ENCODE data around the gene QTRT2. TPM values are rescaled to one million over a fixed set of nuclear protein-coding genes. Genes with fewer than 3 reads are reported as not detected.

QTRT2 gene
- polyA plus RNA-seq, 1 donor, result 10.4 TPM

- no peak for DNase-seq (ENCODE audit: low read depth)
Observed at GRCh38 chr3:114078126-114078525, 21.6 kb downstream of the QTRT2 start.

GRCh38 chr3:114079761-114080160 is 23.2 kb downstream of the QTRT2 start:
- no peak for DNase-seq (ENCODE audit: low read depth)

GRCh38 chr3:114080201-114080600 is 23.7 kb downstream of the QTRT2 start:
- no peak for DNase-seq (ENCODE audit: low read depth)

DNA sequence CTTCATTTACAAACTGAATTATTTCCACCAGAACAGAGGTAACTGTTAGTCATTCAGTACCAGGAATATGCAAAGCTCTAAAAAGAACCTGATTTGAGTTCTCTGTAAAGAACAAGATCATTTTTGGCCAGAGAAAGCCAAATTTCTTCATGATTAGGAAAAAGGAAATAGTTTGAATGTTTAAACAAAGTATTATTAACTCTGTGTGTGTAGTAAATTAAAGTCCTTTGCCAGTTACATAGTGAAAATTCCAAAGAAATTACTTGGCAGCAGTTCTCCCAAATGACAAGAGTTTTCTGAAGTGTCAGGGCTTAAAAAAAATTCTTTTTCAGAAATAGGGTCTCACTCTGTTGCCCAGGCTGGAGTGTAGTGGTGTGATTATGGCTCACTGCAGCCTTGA is 24.5 kb downstream of the QTRT2 start:
- no peak for DNase-seq (ENCODE audit: low read depth)

GRCh38 chr3:114083112-114083511 is 26.6 kb downstream of the QTRT2 start:
- no peak for DNase-seq (ENCODE audit: low read depth)

DNA sequence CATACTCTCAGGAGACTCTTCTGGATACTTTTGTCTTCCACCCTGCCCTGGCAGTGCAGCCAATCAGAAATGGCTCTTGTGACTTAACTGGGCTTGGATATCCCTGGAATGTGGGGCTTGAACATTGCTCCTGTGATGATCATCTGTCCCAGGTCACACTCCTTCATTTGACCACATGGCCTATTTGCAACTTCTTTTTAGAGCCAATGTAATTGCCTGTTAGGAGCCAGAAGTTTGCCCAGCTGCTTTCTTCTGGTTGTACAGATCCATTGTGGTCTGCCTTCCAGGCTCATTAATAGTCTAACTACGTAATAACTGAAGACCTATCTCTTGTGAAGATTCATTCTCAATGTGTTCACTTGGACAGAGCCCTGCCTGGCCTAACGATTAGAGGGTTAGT is 29.8 kb downstream of the QTRT2 start:
- no peak for DNase-seq (ENCODE audit: low read depth)

DNA sequence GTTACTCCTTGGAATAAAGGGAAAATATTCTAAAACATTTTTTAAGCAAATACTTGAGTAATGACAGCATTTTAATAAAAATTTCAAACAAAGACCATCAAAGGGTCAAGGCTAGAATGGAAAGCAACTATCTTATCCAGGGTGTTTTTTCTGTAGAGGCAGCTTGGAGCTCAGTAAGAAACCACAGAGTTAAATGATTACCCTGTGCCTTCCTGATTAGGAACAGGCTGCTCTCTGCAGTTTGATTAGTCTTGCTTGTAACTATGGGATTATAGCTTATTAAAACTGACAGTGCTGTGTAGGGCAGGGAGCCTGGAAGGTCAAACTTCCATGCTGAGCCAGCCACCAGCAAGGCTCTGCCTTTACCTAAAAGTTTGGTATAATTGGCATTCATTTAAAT is 33.1 kb downstream of the QTRT2 start:
- DNase-seq (ENCODE audit: low read depth), result no peak

- no peak for DNase-seq (ENCODE audit: low read depth)
Observed at GRCh38 chr3:114092151-114093015, 35.8 kb downstream of the QTRT2 start.

DNA sequence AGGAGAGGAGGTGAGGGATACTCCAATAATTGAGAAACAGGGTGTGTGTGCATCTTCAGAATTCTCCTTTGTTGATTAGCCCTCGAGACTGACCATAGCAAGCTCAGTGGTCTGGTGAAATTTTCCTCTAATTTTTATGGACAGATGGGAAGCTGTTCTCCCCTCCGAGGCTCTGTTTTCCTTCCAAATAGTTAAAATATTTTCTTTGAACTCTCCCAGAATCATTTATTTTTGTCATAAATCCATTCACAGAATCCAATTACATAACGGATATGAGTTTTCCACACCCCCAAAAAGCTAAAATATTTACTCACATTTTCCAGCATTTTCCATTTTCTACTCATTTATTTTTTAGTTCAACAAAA is 36.5 kb downstream of the QTRT2 start:
- DNase-seq (ENCODE audit: low read depth), result no peak

GRCh38 chr3:114093596-114093995 is 37.1 kb downstream of the QTRT2 start:
- DNase-seq (ENCODE audit: low read depth), result peak; percentile 4

- no peak for DNase-seq (ENCODE audit: low read depth)
Observed at GRCh38 chr3:114095796-114096195, 39.3 kb downstream of the QTRT2 start.

DNA sequence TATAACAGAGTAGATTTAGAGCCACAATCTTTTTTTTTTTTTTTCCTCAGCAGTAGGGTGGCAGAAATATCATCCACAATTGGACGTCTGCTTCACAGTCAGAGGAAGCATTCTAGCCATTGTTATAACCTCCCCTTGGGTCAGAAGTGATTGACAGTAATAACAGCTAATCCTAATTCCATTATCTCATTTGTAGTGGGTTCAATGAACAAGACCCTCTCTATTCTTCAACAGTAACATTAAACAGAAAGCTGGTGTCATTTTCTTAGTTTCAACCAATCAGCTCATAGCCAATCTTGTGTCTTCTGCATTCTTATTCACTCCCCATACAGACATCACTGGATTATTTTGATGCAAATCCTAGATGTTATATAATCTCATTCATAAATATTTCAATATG is 44.6 kb downstream of the QTRT2 start:
- no peak for DNase-seq (ENCODE audit: low read depth)

DNA sequence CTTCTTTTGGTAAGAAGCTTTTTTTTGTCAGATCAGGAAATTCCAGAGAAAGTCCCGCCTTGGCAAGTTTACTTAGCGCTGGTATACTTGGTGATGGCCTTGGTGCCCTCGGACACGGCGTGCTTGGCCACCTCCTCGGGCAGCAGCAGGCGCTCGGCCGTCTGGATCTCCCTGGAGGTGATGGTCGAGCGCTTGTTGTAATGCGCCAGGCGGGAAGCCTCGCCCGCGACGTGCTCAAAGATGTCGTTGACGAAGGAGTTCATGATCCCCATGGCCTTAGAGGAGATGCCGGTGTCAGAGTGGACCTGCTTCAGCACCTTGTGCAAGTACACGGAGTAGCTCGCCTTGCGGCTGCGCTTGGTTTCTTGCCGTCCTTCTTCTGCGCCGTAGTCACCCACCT is 46.6 kb downstream of the QTRT2 start:
- DNase-seq (ENCODE audit: low read depth), result no peak

DNA sequence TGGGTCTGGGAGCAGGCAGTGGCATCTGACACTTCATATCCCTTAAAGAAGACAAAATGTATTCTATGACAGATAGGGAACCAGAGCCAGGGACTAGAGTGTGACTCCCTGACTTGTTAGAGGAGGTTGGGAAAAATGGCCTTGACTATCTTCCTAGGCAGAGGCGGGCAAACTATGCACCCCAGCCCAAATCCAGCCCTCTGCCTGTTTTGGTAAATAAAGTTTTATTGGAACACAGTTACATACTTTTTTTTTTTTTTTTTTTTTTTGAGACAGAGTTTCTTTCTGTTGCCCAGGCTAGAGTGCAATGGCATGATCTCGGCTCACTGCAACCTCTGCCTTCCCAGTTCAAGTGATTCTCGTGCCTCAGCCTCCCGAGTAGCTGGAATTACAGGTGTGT is 47.3 kb downstream of the QTRT2 start:
- DNase-seq (ENCODE audit: low read depth), result no peak

- no peak for DNase-seq (ENCODE audit: low read depth)
Observed at GRCh38 chr3:114104414-114104813, 47.9 kb downstream of the QTRT2 start.

DNA sequence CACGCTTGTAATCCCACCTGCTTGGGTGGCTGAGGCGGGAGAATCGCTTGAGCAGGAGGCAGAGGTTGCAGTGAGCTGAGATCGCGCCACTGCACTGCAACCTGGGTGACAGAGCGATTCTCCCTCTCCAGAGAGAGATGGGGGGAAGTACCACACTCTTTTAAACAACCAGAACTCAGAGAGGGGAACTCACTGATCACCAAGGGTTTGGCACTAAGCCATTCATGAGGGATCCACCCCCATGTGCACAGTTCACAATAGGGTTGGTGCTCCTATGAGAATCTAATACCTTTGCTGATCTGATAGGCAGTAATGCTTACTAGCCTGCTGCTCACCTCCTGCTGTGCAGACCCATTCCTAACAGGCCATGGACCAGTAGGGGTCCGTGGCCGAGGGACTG is 51.6 kb downstream of the QTRT2 start:
- DNase-seq (ENCODE audit: low read depth), result no peak

DNA sequence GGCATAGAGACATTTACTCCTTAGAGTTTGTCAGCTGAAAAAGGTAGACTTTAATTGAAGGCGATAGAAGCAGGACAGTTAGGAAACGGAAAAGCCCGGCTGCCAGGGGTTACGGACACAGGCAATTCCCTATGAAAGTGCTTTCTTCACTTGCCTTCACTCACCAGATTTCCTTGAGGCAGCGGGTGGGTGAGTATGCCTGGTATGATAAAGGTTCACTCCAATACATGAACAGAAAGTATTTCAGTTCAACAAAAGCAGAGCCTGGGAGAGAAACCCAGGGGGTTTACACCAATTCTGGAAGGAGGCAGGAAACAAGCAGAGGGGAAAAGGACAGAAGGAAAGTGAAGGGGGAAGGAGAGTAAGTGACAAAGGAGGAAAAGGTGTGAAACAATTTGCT is 53.9 kb downstream of the QTRT2 start:
- no peak for DNase-seq (ENCODE audit: low read depth)

GRCh38 chr3:114111060-114111770 is 54.7 kb downstream of the QTRT2 start:
- no peak for DNase-seq (ENCODE audit: low read depth)

- no peak for DNase-seq (ENCODE audit: low read depth)
Observed at GRCh38 chr3:114112696-114113095, 56.2 kb downstream of the QTRT2 start.

GRCh38 chr3:114114719-114115118 is 58.2 kb downstream of the QTRT2 start:
- no peak for DNase-seq (ENCODE audit: low read depth)

GRCh38 chr3:114115143-114115542 is 58.6 kb downstream of the QTRT2 start:
- DNase-seq (ENCODE audit: low read depth), result no peak

- no peak for DNase-seq (ENCODE audit: low read depth)
Observed at GRCh38 chr3:114119776-114120175, 63.2 kb downstream of the QTRT2 start.

GRCh38 chr3:114120211-114120610 is 63.7 kb downstream of the QTRT2 start:
- DNase-seq (ENCODE audit: low read depth), result no peak
